Stimulated activated CD4-positive, alpha-beta T cell treated with anti-CD3 and anti-CD28 coated beads, Interleukin-1b, Interleukin-23, amount 100 ng/mL, for 1 hour (primary cell): ENCODE results near the gene CADM2.

Source experiments
- DNase-seq, 2 donors: peaks; one replicate each; pipeline ENCODE4 v3.0.0-alpha.2; 2020; ENCODE audit warnings: low read depth in 2 of 2

CADM2 gene

GRCh38 chr3:85321892-85322291, 363.1 kb downstream of the CADM2 start:
- no peak for DNase-seq

- no peak for DNase-seq
Measured at GRCh38 chr3:85330071-85330470, 371.3 kb downstream of the CADM2 start.

GRCh38 chr3:85337895-85338294, 379.1 kb downstream of the CADM2 start:
- no peak for DNase-seq

- no peak for DNase-seq
Measured at GRCh38 chr3:85342915-85343314, 384.1 kb downstream of the CADM2 start.

- DNase-seq: no peak
Measured at GRCh38 chr3:85355572-85355971, 396.8 kb downstream of the CADM2 start.

GRCh38 chr3:85360742-85361387, 402.1 kb downstream of the CADM2 start:
- DNase-seq: no peak

- DNase-seq: no peak
Measured at GRCh38 chr3:85364296-85364909, 405.6 kb downstream of the CADM2 start.

GRCh38 chr3:85370341-85370740, 411.6 kb downstream of the CADM2 start:
- DNase-seq: no peak

- no peak for DNase-seq
Measured at GRCh38 chr3:85376131-85376530, 417.3 kb downstream of the CADM2 start.

- DNase-seq: no peak
Measured at GRCh38 chr3:85377115-85377514, 418.3 kb downstream of the CADM2 start.

- no peak for DNase-seq
Measured at GRCh38 chr3:85384372-85384771, 425.6 kb downstream of the CADM2 start.

GRCh38 chr3:85387913-85388505, 429.2 kb downstream of the CADM2 start:
- no peak for DNase-seq

- DNase-seq: no peak
Measured at GRCh38 chr3:85394424-85394823, 435.6 kb downstream of the CADM2 start.

GRCh38 chr3:85397434-85397833, 438.6 kb downstream of the CADM2 start:
- no peak for DNase-seq

GRCh38 chr3:85426121-85426520, 467.3 kb downstream of the CADM2 start:
- DNase-seq: no peak

GRCh38 chr3:85427467-85427866, 468.7 kb downstream of the CADM2 start:
- no peak for DNase-seq

GRCh38 chr3:85432081-85432480, 473.3 kb downstream of the CADM2 start:
- DNase-seq: no peak

- DNase-seq: no peak
Measured at GRCh38 chr3:85433319-85433718, 474.5 kb downstream of the CADM2 start.

GRCh38 chr3:85455561-85456200, 496.9 kb downstream of the CADM2 start:
- DNase-seq: no peak

- DNase-seq: no peak
Measured at GRCh38 chr3:85474241-85474640, 515.5 kb downstream of the CADM2 start.

- no peak for DNase-seq
Measured at GRCh38 chr3:85475346-85475745, 516.6 kb downstream of the CADM2 start.

GRCh38 chr3:85476891-85477495, 518.2 kb downstream of the CADM2 start:
- no peak for DNase-seq
